Stomach smooth muscle (tissue), 2 donors: ENCODE measurements around the gene JAK2.

Source experiments
- H3K27ac ChIP-seq: one replicate; pipeline ENCODE4 v1.7.0; 2013; ENCODE audit warnings: mild to moderate bottlenecking, low read length, inconsistent platforms
- H3K27me3 ChIP-seq, 2 donors: one replicate each; pipeline ENCODE4 v1.7.0; 2013; ENCODE audit warnings: low read length in 2 of 2; ENCODE audit not compliant: insufficient read depth in 2 of 2, control insufficient read depth in 1 of 2
- H3K36me3 ChIP-seq, 2 donors: one replicate each; pipeline ENCODE4 v1.7.0; 2013; ENCODE audit warnings: low read length in 2 of 2; ENCODE audit not compliant: control insufficient read depth in 2 of 2, insufficient read depth in 2 of 2
- H3K4me1 ChIP-seq: one replicate; pipeline ENCODE4 v1.7.0; 2013; ENCODE audit warnings: low read length; ENCODE audit not compliant: control insufficient read depth, insufficient read depth
- H3K4me3 ChIP-seq, 2 donors: one replicate each; pipeline ENCODE4 v1.7.0; 2013; ENCODE audit warnings: low read length in 2 of 2
- H3K9ac ChIP-seq, 2 donors: one replicate each; pipeline ENCODE4 v1.7.0; 2013; ENCODE audit warnings: low read length in 2 of 2, mild to moderate bottlenecking in 1 of 2
- H3K9me3 ChIP-seq, 2 donors: one replicate each; pipeline ENCODE4 v1.7.0; 2013; ENCODE audit warnings: low read length in 2 of 2; ENCODE audit not compliant: control insufficient read depth in 2 of 2
- donor health status: healthy.
- donor health status: Pancreatic carcinoma.

The JAK2 gene

DNA sequence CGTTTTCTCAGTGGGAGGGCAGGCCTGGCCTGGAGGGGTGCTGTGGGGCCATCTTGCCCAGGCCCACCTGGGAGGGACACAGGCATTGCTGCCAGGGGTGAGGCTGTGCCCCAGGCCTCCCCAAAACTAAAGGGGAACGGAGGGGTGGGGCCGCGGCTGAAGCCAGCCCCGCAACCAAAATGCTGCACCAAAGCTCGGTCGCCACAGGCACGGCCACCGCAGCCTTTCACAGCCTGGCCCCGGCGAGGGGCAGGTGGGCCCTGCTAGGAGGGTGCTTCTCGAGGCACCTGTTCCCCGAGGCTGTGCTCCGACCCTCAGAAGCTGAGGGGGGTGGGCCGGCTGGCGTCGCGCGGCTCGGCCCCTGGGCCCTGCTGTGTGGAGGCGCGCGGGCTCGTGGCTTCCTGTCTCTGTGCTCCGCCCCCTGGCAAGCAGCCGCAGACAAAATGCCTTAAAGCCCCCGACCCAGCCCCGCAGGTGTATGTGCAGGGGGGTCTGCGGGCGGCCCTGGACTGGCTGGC, 57.6 kb downstream of the JAK2 start:
- Histone ChIP-seq H3K9ac (peak overlapping the region in 1 of 2 donors; percentile 2), H3K4me1 (no peaks in the 10 kb centered on the region), H3K36me3 (peaks cover 10 to 13% of the 10 kb centered on the region in 2 donors), H3K27ac (peak overlapping the region; percentile 25), H3K4me3 (peak overlapping the region in 1 of 2 donors; percentile 57), H3K9me3 (peaks cover 0 to 5% of the 10 kb centered on the region in 2 donors), H3K27me3 (no peaks in the 10 kb centered on the region)

DNA sequence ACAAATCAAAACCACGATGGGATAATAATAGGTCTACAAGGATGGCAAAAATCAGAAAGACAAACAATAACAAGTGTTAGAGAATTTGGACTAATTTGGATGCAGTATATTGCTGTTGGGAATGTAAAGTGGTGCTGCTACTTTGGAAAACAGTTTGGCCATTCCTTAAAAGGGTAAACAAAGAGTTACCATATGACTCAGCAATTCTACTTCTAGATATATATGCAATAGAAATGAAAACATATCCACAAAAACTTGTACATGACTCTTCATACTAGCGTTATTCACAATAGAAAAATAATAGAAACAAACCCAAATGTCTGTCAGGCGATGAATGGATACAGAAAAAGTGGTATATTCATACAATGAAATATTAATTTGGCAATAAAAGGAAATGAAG, 58.3 kb downstream of the JAK2 start:
- Histone ChIP-seq H3K9me3 (peaks cover 0 to 5% of the 10 kb centered on the region in 2 donors), H3K27me3 (no peaks in the 10 kb centered on the region), H3K4me3 (peak overlapping the region in 1 of 2 donors; percentile 40), H3K4me1 (no peaks in the 10 kb centered on the region), H3K36me3 (peaks cover 10 to 13% of the 10 kb centered on the region in 2 donors), H3K27ac (no peak overlapping the region), H3K9ac (no peak overlapping the region)

DNA sequence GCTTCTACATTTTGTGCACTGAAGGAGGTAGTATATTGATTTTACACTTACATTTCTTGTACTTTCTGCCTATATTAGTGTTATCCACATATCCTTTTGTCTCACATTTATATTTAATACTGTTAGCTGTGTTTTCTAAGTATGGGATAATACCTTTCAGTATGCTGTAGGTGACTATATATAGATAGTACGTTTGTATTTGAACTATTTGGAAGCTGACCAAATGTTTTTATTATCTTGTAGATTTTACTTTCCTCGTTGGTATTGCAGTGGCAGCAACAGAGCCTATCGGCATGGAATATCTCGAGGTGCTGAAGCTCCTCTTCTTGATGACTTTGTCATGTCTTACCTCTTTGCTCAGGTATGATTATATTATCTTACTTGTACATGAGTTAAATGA, 59.1 kb downstream of the JAK2 start:
- peaks cover 10 to 13% of the 10 kb centered on the region in 2 donors for H3K36me3 ChIP-seq
- no peak overlapping the region for H3K27ac ChIP-seq
- H3K9ac ChIP-seq, result no peak overlapping the region
- H3K9me3 ChIP-seq, result peaks cover 0 to 5% of the 10 kb centered on the region in 2 donors
- H3K4me3 ChIP-seq, result no peak overlapping the region
- H3K4me1 ChIP-seq, result no peaks in the 10 kb centered on the region
- H3K27me3 ChIP-seq, result no peaks in the 10 kb centered on the region

DNA sequence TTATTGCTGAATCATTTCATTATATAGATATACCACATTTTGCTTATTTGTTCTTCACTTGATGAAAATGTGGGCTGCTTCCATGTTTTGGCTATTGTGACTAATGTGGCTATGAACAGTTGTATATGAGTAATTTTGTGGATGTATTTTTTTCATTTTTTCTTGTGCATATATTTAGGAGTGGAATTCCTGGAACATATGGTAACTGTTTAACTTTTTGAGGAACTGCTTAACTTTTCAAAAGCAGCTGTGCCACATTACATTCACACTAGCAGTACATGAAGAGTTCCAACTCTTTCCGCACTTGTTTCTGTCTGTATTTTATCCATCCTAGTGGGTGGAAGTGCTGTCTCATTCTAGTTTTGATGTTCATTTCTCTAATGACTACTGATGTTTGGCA, 67.8 kb downstream of the JAK2 start:
- H3K4me3 ChIP-seq, result no peak overlapping the region
- H3K9ac ChIP-seq, result no peak overlapping the region
- no peaks in the 10 kb centered on the region for H3K27me3 ChIP-seq
- no peak overlapping the region for H3K27ac ChIP-seq
- H3K4me1 ChIP-seq, result no peaks in the 10 kb centered on the region
- H3K9me3 ChIP-seq, result no peaks in the 10 kb centered on the region
- H3K36me3 ChIP-seq, result peaks cover 0 to 6% of the 10 kb centered on the region in 2 donors

DNA sequence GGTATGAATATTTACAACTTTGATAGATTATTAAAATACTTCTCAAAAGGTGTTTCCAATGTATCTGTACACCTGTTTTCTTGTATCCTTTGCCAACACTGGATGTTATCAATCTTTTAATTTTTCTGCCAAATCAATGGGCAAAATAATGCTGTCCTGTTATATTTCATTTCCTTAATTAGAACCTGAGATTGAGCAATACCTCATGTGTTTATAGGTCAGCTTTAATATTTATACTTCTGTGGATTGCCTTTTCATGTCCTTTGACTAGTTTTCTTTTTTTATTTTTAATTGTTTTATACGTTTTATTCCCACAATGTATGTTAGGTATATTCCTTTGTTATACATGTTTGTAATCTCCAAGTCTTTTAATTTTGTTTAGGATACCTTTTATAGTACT, 77.6 kb downstream of the JAK2 start:
- Histone ChIP-seq H3K27ac (no peak overlapping the region), H3K36me3 (peaks cover 6 to 7% of the 10 kb centered on the region in 2 donors), H3K27me3 (no peaks in the 10 kb centered on the region), H3K4me3 (no peak overlapping the region), H3K4me1 (no peaks in the 10 kb centered on the region), H3K9me3 (no peaks in the 10 kb centered on the region), H3K9ac (no peak overlapping the region)

DNA sequence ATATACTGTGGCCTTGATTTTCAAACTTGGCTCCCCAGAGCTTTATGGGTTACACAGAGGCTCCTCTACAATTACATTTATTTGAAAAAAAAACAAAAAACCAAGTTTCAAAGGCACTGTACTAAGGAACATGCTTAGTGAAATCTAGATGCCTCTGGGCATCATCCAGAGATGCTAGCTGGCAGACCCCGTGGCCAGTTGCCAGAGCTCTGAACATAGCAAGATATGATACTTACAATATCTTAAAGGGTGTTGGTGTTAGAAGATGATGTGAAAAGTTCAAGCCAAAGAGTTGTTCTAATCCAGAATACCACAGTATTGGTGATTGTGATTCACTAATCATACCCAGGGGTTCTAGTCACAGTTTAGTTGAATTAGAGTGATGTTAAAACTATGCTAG, 87.8 kb downstream of the JAK2 start:
- H3K9ac ChIP-seq, result no peak overlapping the region
- peaks cover 13 to 27% of the 10 kb centered on the region in 2 donors for H3K36me3 ChIP-seq
- no peak overlapping the region for H3K4me3 ChIP-seq
- H3K4me1 ChIP-seq, result no peaks in the 10 kb centered on the region
- H3K9me3 ChIP-seq, result no peaks in the 10 kb centered on the region
- H3K27ac ChIP-seq, result no peak overlapping the region
- no peaks in the 10 kb centered on the region for H3K27me3 ChIP-seq

DNA sequence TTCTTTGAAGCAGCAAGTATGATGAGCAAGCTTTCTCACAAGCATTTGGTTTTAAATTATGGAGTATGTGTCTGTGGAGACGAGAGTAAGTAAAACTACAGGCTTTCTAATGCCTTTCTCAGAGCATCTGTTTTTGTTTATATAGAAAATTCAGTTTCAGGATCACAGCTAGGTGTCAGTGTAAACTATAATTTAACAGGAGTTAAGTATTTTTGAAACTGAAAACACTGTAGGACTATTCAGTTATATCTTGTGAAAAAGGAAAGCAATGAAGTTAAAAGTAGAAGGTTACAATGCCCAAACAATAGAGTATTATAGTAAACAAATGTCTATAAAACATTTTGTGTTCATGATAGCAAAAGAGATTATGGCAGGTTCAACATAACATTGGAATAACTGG, 88.6 kb downstream of the JAK2 start:
- no peak overlapping the region for H3K9ac ChIP-seq
- no peaks in the 10 kb centered on the region for H3K4me1 ChIP-seq
- H3K4me3 ChIP-seq, result no peak overlapping the region
- H3K27ac ChIP-seq, result no peak overlapping the region
- H3K36me3 ChIP-seq, result peaks cover 13 to 25% of the 10 kb centered on the region in 2 donors
- no peaks in the 10 kb centered on the region for H3K27me3 ChIP-seq
- H3K9me3 ChIP-seq, result no peaks in the 10 kb centered on the region

DNA sequence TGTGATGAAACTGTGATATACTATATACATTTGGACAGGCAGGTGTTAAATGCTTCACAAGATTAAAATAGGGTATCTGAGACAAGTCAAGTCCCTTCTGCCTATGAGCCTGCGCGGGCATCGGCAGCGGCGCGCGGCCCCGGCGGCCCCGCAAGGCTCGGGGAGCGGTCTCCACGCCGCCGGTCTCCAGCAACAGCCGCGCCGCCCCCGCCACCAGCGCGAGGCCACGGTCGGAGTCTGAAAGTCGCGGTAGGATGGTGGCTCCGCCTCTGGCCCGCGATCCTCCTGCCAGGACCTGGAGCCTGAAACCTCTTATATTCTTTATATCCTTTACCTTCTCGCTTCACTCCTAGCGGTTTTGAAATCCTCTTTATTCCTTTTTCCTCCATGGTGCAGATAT, 100.9 kb downstream of the JAK2 start:
- H3K36me3 ChIP-seq, result peaks cover 11 to 28% of the 10 kb centered on the region in 2 donors

DNA sequence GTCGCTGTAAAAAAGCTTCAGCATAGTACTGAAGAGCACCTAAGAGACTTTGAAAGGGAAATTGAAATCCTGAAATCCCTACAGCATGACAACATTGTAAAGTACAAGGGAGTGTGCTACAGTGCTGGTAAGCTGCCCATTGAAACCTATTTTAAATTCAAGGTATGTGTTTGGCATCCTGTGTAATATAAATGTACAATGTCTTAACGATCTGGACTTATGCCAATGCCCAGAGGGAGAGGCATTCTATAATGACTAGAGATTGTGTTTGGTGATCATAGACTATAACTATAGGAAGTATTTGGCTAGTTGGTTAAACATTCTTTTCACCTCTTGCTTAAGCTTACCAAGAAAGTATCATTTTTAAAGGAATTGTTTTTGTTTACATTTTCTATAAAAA, 104.7 kb downstream of the JAK2 start:
- H3K27ac ChIP-seq, result no peak overlapping the region
- H3K36me3 ChIP-seq, result peaks cover 11 to 18% of the 10 kb centered on the region in 2 donors
- H3K9ac ChIP-seq, result no peak overlapping the region
- no peaks in the 10 kb centered on the region for H3K4me1 ChIP-seq
- no peaks in the 10 kb centered on the region for H3K9me3 ChIP-seq
- H3K27me3 ChIP-seq, result no peaks in the 10 kb centered on the region
- H3K4me3 ChIP-seq, result no peak overlapping the region

More for the DNA sequence above, 100.9 kb downstream of the JAK2 start:
- no peaks in the 10 kb centered on the region for H3K9me3 ChIP-seq
- H3K4me1 ChIP-seq, result no peaks in the 10 kb centered on the region
- no peak overlapping the region for H3K4me3 ChIP-seq
- no peak overlapping the region for H3K9ac ChIP-seq
- H3K27me3 ChIP-seq, result no peaks in the 10 kb centered on the region
- no peak overlapping the region for H3K27ac ChIP-seq

DNA sequence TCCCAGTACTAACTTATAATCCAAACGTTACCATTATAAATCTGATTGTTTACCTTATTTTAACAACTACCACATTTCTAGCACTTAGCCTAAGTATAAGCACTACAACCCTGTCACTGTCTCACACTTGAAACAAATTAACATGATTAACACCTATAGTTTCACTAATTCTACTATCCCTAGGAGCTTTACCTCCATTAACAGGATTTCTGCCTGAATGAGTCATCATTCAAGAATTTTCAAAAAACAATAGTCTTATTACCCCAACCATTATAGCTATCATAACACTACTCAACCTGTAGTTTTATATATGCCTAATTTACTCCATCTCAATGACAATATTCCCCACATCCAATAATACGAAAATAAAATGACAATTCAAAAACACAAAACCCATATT, 110.7 kb downstream of the JAK2 start:
- no peak overlapping the region for H3K9ac ChIP-seq
- H3K27ac ChIP-seq, result no peak overlapping the region
- no peaks in the 10 kb centered on the region for H3K4me1 ChIP-seq
- H3K36me3 ChIP-seq, result peaks cover 2 to 4% of the 10 kb centered on the region in 2 donors
- H3K9me3 ChIP-seq, result no peaks in the 10 kb centered on the region
- no peak overlapping the region for H3K4me3 ChIP-seq
- no peaks in the 10 kb centered on the region for H3K27me3 ChIP-seq

DNA sequence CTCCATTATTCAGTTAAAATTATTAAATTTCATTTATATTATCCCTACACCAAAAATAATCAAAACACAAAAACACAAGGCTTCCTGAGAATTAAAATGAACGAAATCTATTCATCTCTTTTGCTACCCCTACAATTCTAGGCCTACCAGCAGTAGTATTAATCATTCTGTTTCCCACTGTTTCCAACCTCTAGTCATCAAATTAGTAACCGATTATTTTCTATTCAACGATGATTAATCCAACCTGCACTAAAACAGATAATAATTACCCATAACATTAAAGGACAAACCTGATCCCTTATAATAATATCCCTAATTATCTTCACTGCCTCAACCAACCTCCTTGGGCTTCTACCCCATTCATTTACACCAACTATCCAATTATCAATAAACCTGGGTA, 114.4 kb downstream of the JAK2 start:
- H3K27ac ChIP-seq, result no peak overlapping the region
- H3K4me3 ChIP-seq, result no peak overlapping the region
- peaks cover 2 to 12% of the 10 kb centered on the region in 2 donors for H3K36me3 ChIP-seq
- no peaks in the 10 kb centered on the region for H3K4me1 ChIP-seq
- H3K27me3 ChIP-seq, result no peaks in the 10 kb centered on the region
- H3K9ac ChIP-seq, result no peak overlapping the region
- H3K9me3 ChIP-seq, result no peaks in the 10 kb centered on the region
